Measurements from ENCODE around the gene ST8SIA6. TPM values are rescaled to one million over a fixed set of nuclear protein-coding genes. Genes with fewer than 3 reads are reported as not detected.

ST8SIA6 gene
- total and polyA plus RNA-seq, 9 of the 15 experiments (the other 6 are each of a cell fraction or from before 2014, with no cell fraction given), result 0.69 to 6.7 (median 5.0) TPM

DNA sequence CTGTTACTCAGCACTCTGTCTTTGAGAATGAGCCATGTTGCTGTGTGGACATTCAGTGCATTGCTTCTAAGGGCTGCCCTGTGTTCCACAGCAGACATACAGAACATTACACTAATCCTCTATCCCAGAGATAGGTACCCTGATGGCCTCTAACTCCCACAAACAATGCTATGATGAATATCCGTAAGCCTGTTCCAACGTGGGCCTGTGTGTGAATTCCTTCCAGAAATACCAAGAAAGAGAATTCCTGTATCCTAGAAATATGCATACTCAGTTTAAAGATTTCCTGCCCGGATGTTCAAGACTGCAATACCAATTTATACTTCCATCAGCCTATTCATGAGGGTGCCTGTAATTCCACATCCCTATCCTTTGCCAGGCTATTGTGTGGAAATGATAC lies 21.3 kb upstream of the ST8SIA6 start:
- no TSS peak for BruUV-seq (replicated peaks)
- peak overlapping the region; percentile 59 for H3K4me2 ChIP-seq (ENCODE audit: insufficient read depth, low read length)
- in situ Hi-C loops (cut with MboI), result loop anchor here (5.0 to 25.0 kb wide), 2 partner anchors 188 to 638 kb away; no protein-coding TSS in a partner anchor
- DNase-seq (ENCODE audit: extremely low read depth in 1 of 4, low spot score in 3 of 4) (no peak), FAIRE-seq (no peak), ATAC-seq (peak; percentile 14; the same call in 2 of the 3 replicates)
- 62% methylated on average over 3 of the region's 3 CpGs for WGBS (ENCODE audit: insufficient coverage, low coverage, missing lambda C conversion rate)
- no peaks in the 10 kb centered on the region for H3K9me1 ChIP-seq (ENCODE audit: control insufficient read depth, insufficient read depth, low read length)
- H3K4me1 ChIP-seq (replicated peaks in 1 of 2; ENCODE audit: control insufficient read depth in 2 of 2, insufficient read depth in 2 of 2, low read length in 2 of 2), result peaks cover 3 to 12% of the 10 kb centered on the region in 2 experiments; a peak in 2 of 5 replicates
- no peaks in the 10 kb centered on the region for H3K27me3 ChIP-seq (ENCODE audit: control insufficient read depth in 2 of 2, insufficient read depth in 2 of 2, low read length in 2 of 2)
- no peak overlapping the region for H3K4me3 ChIP-seq
- no peaks in the 10 kb centered on the region for H4K20me1 ChIP-seq (replicated peaks; ENCODE audit: control insufficient read depth, insufficient read depth, low read length)
- CTCF ChIA-PET (ENCODE audit: low intra/inter-chr PET ratio), result no interaction called here
- peaks cover 6% of the 10 kb centered on the region; the same call in 2 of the 3 replicates for H3K36me3 ChIP-seq (ENCODE audit: control insufficient read depth, insufficient read depth, low read length)
- POLR2A ChIA-PET, result no interaction called here
- no peak overlapping the region; the same call in 2 of the 3 replicates for H3K27ac ChIP-seq (ENCODE audit: extremely low read depth, low read depth, low read length)
- peak overlapping the region; percentile 10; the same call in 1 of the 2 replicates for H2AFZ ChIP-seq (ENCODE audit: low read depth, low read length)
- 0 out of 4 replicates have a peak overlapping the region, but pooled peaks of 1 of the 2 experiments have one; percentile 28 for H3K9ac ChIP-seq (ENCODE audit: insufficient read depth in 1 of 2, low read depth in 2 of 2, low read length in 2 of 2)
- H3K79me2 ChIP-seq (ENCODE audit: control insufficient read depth, insufficient read depth, low read length), result peaks cover 23% of the 10 kb centered on the region
- TF ChIP-seq NONO (IDR thresholded peaks at IDR 0.05; ENCODE audit: low read depth in 2 of 2, low read length in 1 of 2) (no peak), CREBBP (IDR thresholded peaks at IDR 0.05; ENCODE audit: low read depth, low read length) (no peak), ARID2 (IDR thresholded peaks at IDR 0.05) (no peak)
- TF ChIP-seq, protein P1, sequence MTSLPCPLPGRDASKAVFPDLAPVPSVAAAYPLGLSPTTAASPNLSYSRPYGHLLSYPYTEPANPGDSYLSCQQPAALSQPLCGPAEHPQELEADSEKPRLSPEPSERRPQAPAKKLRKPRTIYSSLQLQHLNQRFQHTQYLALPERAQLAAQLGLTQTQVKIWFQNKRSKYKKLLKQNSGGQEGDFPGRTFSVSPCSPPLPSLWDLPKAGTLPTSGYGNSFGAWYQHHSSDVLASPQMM (CRISPR knock-in tag; IDR thresholded peaks at IDR 0.05), result no peak
- intact Hi-C loops (cut with micrococcal nuclease), result loop anchor here (10.0 kb wide), 1 partner anchor 119 kb away; no protein-coding TSS in a partner anchor
- H3K9me3 ChIP-seq (replicated peaks; ENCODE audit: control insufficient read depth, insufficient read depth, low read depth, low read length), result no peaks in the 10 kb centered on the region; the same call in 1 of the 2 replicates

Measured in K562 (cell line).